ENCODE results near the gene TRABD2B.

The TRABD2B gene

GRCh38 chr1:47991673-47992072, 5.5 kb downstream of the TRABD2B start:
- FAIRE-seq: no peak

- FAIRE-seq: no peak
Observed at GRCh38 chr1:47991187-47991586, 6.0 kb downstream of the TRABD2B start.

GRCh38 chr1:47990286-47990685, 6.9 kb downstream of the TRABD2B start:
- no peak for FAIRE-seq

GRCh38 chr1:47987601-47988000, 9.6 kb downstream of the TRABD2B start:
- no peak for FAIRE-seq

- no peak for FAIRE-seq
Observed at GRCh38 chr1:47986761-47987200, 10.4 kb downstream of the TRABD2B start.

GRCh38 chr1:47985018-47985417, 12.2 kb downstream of the TRABD2B start:
- FAIRE-seq: no peak

- FAIRE-seq: no peak
Observed at GRCh38 chr1:47984175-47984789, 12.9 kb downstream of the TRABD2B start.

GRCh38 chr1:47983691-47984090, 13.5 kb downstream of the TRABD2B start:
- FAIRE-seq: no peak

GRCh38 chr1:47981667-47982350, 15.4 kb downstream of the TRABD2B start:
- no peak for FAIRE-seq

GRCh38 chr1:47980501-47980900, 16.7 kb downstream of the TRABD2B start:
- no peak for FAIRE-seq

GRCh38 chr1:47979724-47980123, 17.5 kb downstream of the TRABD2B start:
- FAIRE-seq: no peak

GRCh38 chr1:47978486-47978885, 18.7 kb downstream of the TRABD2B start:
- FAIRE-seq: no peak

- FAIRE-seq: no peak
Observed at GRCh38 chr1:47976728-47977127, 20.5 kb downstream of the TRABD2B start.

- FAIRE-seq: no peak
Observed at GRCh38 chr1:47976267-47976666, 20.9 kb downstream of the TRABD2B start.

- no peak for FAIRE-seq
Observed at GRCh38 chr1:47975302-47975921, 21.8 kb downstream of the TRABD2B start.

- FAIRE-seq: no peak
Observed at GRCh38 chr1:47972864-47973432, 24.2 kb downstream of the TRABD2B start.

- no peak for FAIRE-seq
Observed at GRCh38 chr1:47971385-47972160, 25.6 kb downstream of the TRABD2B start.

- no peak for FAIRE-seq
Observed at GRCh38 chr1:47970882-47971281, 26.3 kb downstream of the TRABD2B start.

GRCh38 chr1:47969478-47969877, 27.7 kb downstream of the TRABD2B start:
- no peak for FAIRE-seq

GRCh38 chr1:47968556-47968888, 28.7 kb downstream of the TRABD2B start:
- FAIRE-seq: no peak

- no peak for FAIRE-seq
Observed at GRCh38 chr1:47967864-47968555, 29.2 kb downstream of the TRABD2B start.

- no peak for FAIRE-seq
Observed at GRCh38 chr1:47965816-47966215, 31.4 kb downstream of the TRABD2B start.

- no peak for FAIRE-seq
Observed at GRCh38 chr1:47964636-47965035, 32.5 kb downstream of the TRABD2B start.

Data from TTC549 (cell line).